ENCODE data around the gene WDR43.

Gene WDR43

DNA sequence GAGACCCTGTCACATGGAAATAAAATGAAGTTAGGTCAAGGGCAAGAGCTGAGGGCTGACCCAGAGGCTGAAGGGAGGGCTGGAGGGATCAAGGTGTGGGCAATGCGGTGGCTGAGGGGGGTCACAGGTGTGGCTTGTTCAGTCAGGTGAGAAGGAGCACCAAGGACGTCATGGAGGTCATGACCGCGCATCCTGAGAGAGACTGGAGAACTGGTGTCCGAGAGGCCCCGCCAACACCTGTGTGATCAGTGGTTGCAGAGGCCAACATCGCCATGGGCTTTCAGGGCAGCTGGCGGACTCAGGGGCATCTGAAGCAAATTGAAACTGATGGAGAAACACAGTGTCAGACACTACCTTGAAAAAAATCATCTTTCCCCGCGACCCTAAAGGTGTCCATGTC is 99.6 kb downstream of the WDR43 start:
- Histone ChIP-seq H3K27ac (no peak overlapping the region), H3K27me3 (no peaks in the 10 kb centered on the region), H3K4me3 (ENCODE audit: low read depth in 1 of 2, low read length in 1 of 2) (no peak overlapping the region), H3K36me3 (no peaks in the 10 kb centered on the region), H3K9me3 (no peaks in the 10 kb centered on the region), H3K4me1 (ENCODE audit: control insufficient read depth in 1 of 2, insufficient read depth in 1 of 2, low read depth in 1 of 2, low read length in 1 of 2) (no peaks in the 10 kb centered on the region)
- TF ChIP-seq, protein P1, sequence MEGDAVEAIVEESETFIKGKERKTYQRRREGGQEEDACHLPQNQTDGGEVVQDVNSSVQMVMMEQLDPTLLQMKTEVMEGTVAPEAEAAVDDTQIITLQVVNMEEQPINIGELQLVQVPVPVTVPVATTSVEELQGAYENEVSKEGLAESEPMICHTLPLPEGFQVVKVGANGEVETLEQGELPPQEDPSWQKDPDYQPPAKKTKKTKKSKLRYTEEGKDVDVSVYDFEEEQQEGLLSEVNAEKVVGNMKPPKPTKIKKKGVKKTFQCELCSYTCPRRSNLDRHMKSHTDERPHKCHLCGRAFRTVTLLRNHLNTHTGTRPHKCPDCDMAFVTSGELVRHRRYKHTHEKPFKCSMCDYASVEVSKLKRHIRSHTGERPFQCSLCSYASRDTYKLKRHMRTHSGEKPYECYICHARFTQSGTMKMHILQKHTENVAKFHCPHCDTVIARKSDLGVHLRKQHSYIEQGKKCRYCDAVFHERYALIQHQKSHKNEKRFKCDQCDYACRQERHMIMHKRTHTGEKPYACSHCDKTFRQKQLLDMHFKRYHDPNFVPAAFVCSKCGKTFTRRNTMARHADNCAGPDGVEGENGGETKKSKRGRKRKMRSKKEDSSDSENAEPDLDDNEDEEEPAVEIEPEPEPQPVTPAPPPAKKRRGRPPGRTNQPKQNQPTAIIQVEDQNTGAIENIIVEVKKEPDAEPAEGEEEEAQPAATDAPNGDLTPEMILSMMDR (IDR thresholded peaks at IDR 0.05), result no peak

DNA sequence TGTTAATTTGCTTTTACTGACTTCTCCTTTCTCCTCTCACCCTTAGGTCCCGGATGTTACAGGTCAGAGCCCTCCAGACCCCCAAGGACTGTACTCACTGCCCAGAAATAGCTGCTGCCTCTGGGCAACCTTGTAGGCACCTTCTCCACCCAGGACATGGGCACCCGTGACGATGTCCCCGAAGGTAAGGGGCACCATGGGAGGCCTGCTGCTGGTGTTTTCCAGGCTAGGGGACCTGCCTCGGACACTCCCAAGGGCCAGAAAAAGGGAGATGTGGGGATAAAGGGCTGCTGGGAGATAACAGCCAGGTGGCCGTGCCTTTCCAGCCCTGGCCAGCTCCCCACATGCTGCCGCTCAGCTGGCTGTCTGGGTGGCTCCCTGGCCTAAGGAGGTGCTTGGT is 100.2 kb downstream of the WDR43 start:
- no peak overlapping the region for H3K4me3 ChIP-seq (ENCODE audit: low read depth in 1 of 2, low read length in 1 of 2)
- H3K27me3 ChIP-seq, result no peaks in the 10 kb centered on the region
- H3K4me1 ChIP-seq (ENCODE audit: control insufficient read depth in 1 of 2, insufficient read depth in 1 of 2, low read depth in 1 of 2, low read length in 1 of 2), result peaks cover 4 to 6% of the 10 kb centered on the region in 2 experiments
- H3K9me3 ChIP-seq, result no peaks in the 10 kb centered on the region
- H3K36me3 ChIP-seq, result no peaks in the 10 kb centered on the region
- no peak overlapping the region for H3K27ac ChIP-seq
- TF ChIP-seq, protein P1 (IDR thresholded peaks at IDR 0.05), result no peak

DNA sequence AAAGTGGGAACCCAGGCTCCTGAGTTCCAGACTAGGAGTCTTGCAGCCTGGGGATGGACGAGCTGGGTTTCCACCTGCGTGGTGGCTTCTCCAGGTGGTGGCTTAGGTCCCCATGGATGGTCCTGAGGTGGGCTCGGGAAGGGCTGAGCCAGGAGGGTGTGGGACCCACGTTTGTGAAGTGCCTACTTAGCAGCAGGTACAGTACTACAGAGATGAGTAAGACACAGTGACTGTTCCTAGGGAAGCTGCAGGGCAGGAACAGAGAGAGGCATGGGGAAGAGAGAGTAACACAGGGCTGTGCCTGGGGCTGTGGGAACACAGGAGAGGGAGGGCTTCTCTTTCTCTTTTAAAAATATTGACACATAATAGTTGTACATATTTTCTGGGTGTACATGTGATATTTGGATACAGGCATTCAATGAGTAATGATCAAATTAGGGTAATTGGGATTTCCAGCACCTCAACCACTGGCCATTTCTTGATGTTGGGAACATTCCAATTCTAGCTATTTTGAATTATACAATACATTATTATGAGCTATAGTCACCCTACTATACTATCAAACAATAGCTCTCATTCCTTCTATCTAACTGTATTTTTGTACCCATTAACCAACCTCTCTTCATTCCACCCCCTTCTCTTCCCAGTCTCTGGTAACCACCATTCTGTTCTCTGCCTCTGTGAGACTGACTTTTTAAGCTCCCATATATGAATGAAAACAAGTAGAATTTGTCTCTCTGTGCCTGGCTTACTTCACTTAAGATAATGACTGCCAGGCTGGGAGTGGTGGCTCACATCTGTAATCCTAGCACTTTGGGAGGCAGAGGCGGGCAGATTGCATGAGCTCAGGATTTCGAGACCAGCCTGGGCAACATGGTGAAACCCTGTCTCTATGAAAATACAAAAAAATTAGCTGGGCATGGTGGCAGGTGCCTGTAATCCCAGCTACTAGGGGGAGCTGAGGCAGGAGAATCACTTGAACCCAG is 101.6 kb downstream of the WDR43 start:
- H3K9me3 ChIP-seq, result no peaks in the 10 kb centered on the region
- TF ChIP-seq, protein P1 (IDR thresholded peaks at IDR 0.05), result no peak
- H3K4me1 ChIP-seq (ENCODE audit: control insufficient read depth in 1 of 2, insufficient read depth in 1 of 2, low read depth in 1 of 2, low read length in 1 of 2), result peaks cover 18 to 19% of the 10 kb centered on the region in 2 experiments
- no peak overlapping the region for H3K27ac ChIP-seq
- no peaks in the 10 kb centered on the region for H3K36me3 ChIP-seq
- H3K4me3 ChIP-seq (ENCODE audit: low read depth in 1 of 2, low read length in 1 of 2), result no peak overlapping the region
- H3K27me3 ChIP-seq, result no peaks in the 10 kb centered on the region

DNA sequence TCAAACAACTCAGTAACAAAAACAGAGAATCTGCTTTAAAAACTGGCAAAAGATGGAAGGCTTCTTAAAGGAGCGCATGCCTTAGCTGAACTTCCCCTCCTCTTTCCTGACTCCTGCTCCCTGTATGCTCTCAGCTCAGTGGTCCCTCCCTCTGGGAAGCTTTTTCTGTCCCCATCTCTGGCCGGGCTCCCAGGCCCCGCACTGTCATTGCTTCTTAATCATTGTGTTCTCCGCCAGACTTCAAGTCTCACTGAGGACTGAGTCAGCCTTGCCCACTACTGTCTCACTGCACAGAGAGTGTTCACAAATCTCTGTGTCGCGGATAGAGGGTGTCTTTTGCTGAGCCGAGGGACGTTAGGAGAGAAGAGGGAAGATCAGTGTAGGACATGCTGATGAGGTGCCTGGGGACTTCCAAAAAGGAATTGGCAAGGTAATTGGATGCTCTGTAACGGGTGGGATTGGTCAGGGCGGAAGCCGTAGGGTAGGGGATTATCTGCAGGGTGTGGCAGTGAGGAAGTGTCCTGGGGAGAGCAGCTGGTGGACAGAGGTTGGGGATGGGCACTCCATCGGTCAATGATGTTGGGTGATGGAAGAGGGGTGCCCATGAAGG is 102.9 kb downstream of the WDR43 start:
- Histone ChIP-seq H3K4me1 (ENCODE audit: control insufficient read depth in 1 of 2, insufficient read depth in 1 of 2, low read depth in 1 of 2, low read length in 1 of 2) (peaks cover 19 to 22% of the 10 kb centered on the region in 2 experiments), H3K9me3 (no peaks in the 10 kb centered on the region), H3K27me3 (no peaks in the 10 kb centered on the region), H3K36me3 (no peaks in the 10 kb centered on the region), H3K27ac (no peak overlapping the region), H3K4me3 (ENCODE audit: low read depth in 1 of 2, low read length in 1 of 2) (no peak overlapping the region)
- TF ChIP-seq, protein P1 (IDR thresholded peaks at IDR 0.05), result no peak
